Progenitor cell of endocrine pancreas (in vitro differentiated cells): ENCODE results near the gene JUN. TPM values are rescaled to one million over a fixed set of nuclear protein-coding genes. Genes with fewer than 3 reads are reported as not detected.

ENCODE experiments used
- DNase-seq: peaks from one replicate; pipeline ENCODE4 v3.0.0; 2021; ENCODE audit warnings: low spot score; ENCODE audit not compliant: unreplicated experiment
- H3K27ac Mint-ChIP-seq: 2 replicates; pipeline ENCODE4 v1.8.0; 2021; ENCODE audit warnings: mild to moderate bottlenecking, moderate library complexity, mixed read lengths
- H3K27me3 Mint-ChIP-seq: 2 replicates; pipeline ENCODE4 v1.8.0; 2021; ENCODE audit warnings: mixed read lengths
- H3K36me3 Mint-ChIP-seq: 2 replicates; pipeline ENCODE4 v1.8.0; 2022; ENCODE audit warnings: mixed read lengths; ENCODE audit not compliant: insufficient read depth
- H3K4me1 Mint-ChIP-seq: 2 replicates; pipeline ENCODE4 v1.8.0; 2021; ENCODE audit warnings: low read depth, mixed read lengths
- H3K4me3 Mint-ChIP-seq: 2 replicates; pipeline ENCODE4 v1.8.0; 2021; ENCODE audit warnings: low read depth, mild to moderate bottlenecking, moderate library complexity, mixed read lengths
- H3K9me3 Mint-ChIP-seq: 2 replicates; pipeline ENCODE4 v1.8.0; 2021; ENCODE audit warnings: low read depth, mixed read lengths
- CTCF ChIP-seq: fragments of 200-600 bp; sonication (generic); IDR thresholded peaks from one replicate; pipeline ENCODE4 v1.5.0; 2021; ENCODE audit warnings: antibody characterized with exemption, mild to moderate bottlenecking; ENCODE audit not compliant: unreplicated experiment
- total RNA-seq: library from RNA; stranded (reverse); gene quantifications from 2 replicates; pipeline ENCODE4 v1.2.1, GENCODE V29; 2021

Gene JUN
- total RNA-seq, 1 donor from 2014 or later: 107 TPM

GRCh38 chr1:58734630-58735029, 49.2 kb downstream of the JUN start:
- TF ChIP-seq CTCF: no peak
- no peak overlapping the region for H3K27ac Mint-ChIP-seq
- H3K4me3 Mint-ChIP-seq: no peak overlapping the region

GRCh38 chr1:58732087-58732775, 51.6 kb downstream of the JUN start:
- H3K27me3 Mint-ChIP-seq: peaks cover 10% of the 10 kb centered on the region
- H3K36me3 Mint-ChIP-seq: no peaks in the 10 kb centered on the region
- no peak overlapping the region for H3K27ac Mint-ChIP-seq
- H3K4me3 Mint-ChIP-seq: no peak overlapping the region
- H3K4me1 Mint-ChIP-seq: no peaks in the 10 kb centered on the region
- no peak for TF ChIP-seq CTCF
- H3K9me3 Mint-ChIP-seq: peaks cover 4% of the 10 kb centered on the region
- DNase-seq: no peak

More at GRCh38 chr1:58734630-58735029, 49.2 kb downstream of the JUN start:
- Mint-ChIP-seq H3K9me3 (peaks cover 4% of the 10 kb centered on the region), H3K36me3 (no peaks in the 10 kb centered on the region), H3K27me3 (peaks cover 10% of the 10 kb centered on the region), H3K4me1 (no peaks in the 10 kb centered on the region)
- DNase-seq: no peak

Other genes with a start within 250 kb of the JUN start
- 26.8 and 32.0 TPM in 2 replicates for gene OMA1, start 237.3 kb downstream of the JUN start, total RNA-seq
- gene TACSTD2, start 206.8 kb downstream of the JUN start, total RNA-seq: 22.7 and 22.8 TPM in 2 replicates
- gene MYSM1, start 84.0 kb downstream of the JUN start, total RNA-seq: 75.4 and 75.8 TPM in 2 replicates